Measurements from ENCODE around the gene MEOX1. TPM values are rescaled to one million over a fixed set of nuclear protein-coding genes. Genes with fewer than 3 reads are reported as not detected.

MEOX1 gene
- total RNA-seq, 1 donor from 2014 or later, result not detected

DNA sequence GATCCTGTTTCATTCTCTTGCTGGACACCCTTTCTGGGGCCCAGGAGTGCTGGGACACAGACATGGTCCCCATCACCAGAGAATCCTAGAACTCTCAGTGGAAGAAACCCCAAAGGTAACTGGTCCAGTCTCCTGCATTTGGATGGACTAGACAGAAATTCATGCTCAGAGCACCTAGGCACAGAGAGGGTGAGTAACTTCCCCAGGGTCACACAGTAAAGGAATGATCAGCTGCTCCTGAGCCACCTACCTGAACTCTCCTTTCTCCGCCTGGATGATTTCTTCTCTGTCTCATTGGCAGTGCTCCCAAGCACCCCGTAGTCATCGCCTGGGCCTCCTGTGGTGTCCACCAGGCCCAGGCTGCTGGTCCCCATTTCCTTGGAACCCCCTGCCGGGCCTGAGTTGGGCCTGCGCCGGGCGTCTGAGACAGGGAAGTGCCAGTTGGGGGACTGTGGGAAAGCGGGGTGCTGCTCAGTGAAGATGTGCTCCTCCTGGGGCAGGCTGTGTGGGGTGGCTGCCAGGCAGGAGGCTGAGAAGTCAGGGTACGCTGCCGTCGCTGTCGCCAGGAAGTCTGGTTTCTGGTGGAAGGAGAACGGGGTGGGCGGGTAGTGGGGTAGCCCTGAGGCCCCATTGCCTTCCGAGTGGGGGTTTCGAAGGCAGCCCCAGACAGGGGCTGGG is 767 bp downstream of the MEOX1 start:
- peaks cover 16% of the 10 kb centered on the region for H3K4me1 Mint-ChIP-seq (ENCODE audit: low read depth, unreplicated experiment)

GRCh38 chr17:43659823-43660617 is 1.7 kb downstream of the MEOX1 start:
- TF ChIP-seq EZH2 (IDR thresholded peaks at IDR 0.05; ENCODE audit: insufficient read depth, low read length), result no peak
- no peak for TF ChIP-seq CTCF (IDR thresholded peaks at IDR 0.05; ENCODE audit: insufficient read depth, low read depth, low read length)
- Mint-ChIP-seq H3K27ac (ENCODE audit: unreplicated experiment) (no peak overlapping the region), H3K4me3 (ENCODE audit: unreplicated experiment) (no peak overlapping the region), H3K4me1 (ENCODE audit: low read depth, unreplicated experiment) (peaks cover 14% of the 10 kb centered on the region), H3K36me3 (ENCODE audit: low read depth, unreplicated experiment) (no peaks in the 10 kb centered on the region), H3K9me3 (ENCODE audit: unreplicated experiment) (peaks cover 3% of the 10 kb centered on the region), H3K27me3 (ENCODE audit: low read depth, unreplicated experiment) (peaks cover 25% of the 10 kb centered on the region)
- H4K20me1 ChIP-seq (ENCODE audit: insufficient read depth, low read length), result no peaks in the 10 kb centered on the region
- no peak overlapping the region for H3K9ac ChIP-seq (ENCODE audit: low read length)
- H3K27ac ChIP-seq (ENCODE audit: low read depth, low read length), result no peak overlapping the region
- peaks cover 20% of the 10 kb centered on the region for H3K4me1 ChIP-seq (ENCODE audit: insufficient read depth, low read length)
- peak overlapping the region; percentile 4 for H3K4me2 ChIP-seq (ENCODE audit: low read length)
- DNase-seq (ENCODE audit: low read depth), result no peak
- no peaks in the 10 kb centered on the region for H3K36me3 ChIP-seq (ENCODE audit: insufficient read depth, low read length)
- H3K4me3 ChIP-seq (ENCODE audit: insufficient read depth, low read depth, low read length), result peak overlapping the region; percentile 23
- no peaks in the 10 kb centered on the region for H3K9me3 ChIP-seq (ENCODE audit: insufficient read depth, low read depth, low read length)
- H2AFZ ChIP-seq (ENCODE audit: low read depth, low read length), result no peak overlapping the region
- no peaks in the 10 kb centered on the region for H3K27me3 ChIP-seq (ENCODE audit: insufficient read depth, low read length)
- FAIRE-seq, result no peak
- no peaks in the 10 kb centered on the region for H3K79me2 ChIP-seq (ENCODE audit: insufficient read depth, low read length)

More for the DNA sequence above, 767 bp downstream of the MEOX1 start:
- TF ChIP-seq EZH2 (IDR thresholded peaks at IDR 0.05; ENCODE audit: insufficient read depth, low read length) (no peak), CTCF (IDR thresholded peaks at IDR 0.05; ENCODE audit: insufficient read depth, low read depth, low read length) (no peak)
- H3K4me3 Mint-ChIP-seq (ENCODE audit: unreplicated experiment), result no peak overlapping the region
- peaks cover 3% of the 10 kb centered on the region for H3K9me3 Mint-ChIP-seq (ENCODE audit: unreplicated experiment)
- H3K36me3 ChIP-seq (ENCODE audit: insufficient read depth, low read length), result no peaks in the 10 kb centered on the region
- no peaks in the 10 kb centered on the region for H3K36me3 Mint-ChIP-seq (ENCODE audit: low read depth, unreplicated experiment)
- H3K27me3 Mint-ChIP-seq (ENCODE audit: low read depth, unreplicated experiment), result peaks cover 26% of the 10 kb centered on the region
- DNase-seq (ENCODE audit: low read depth) (no peak), FAIRE-seq (no peak)
- no peaks in the 10 kb centered on the region for H4K20me1 ChIP-seq (ENCODE audit: insufficient read depth, low read length)
- H3K27ac ChIP-seq (ENCODE audit: low read depth, low read length), result no peak overlapping the region
- H3K27ac Mint-ChIP-seq (ENCODE audit: unreplicated experiment), result no peak overlapping the region
- H3K9ac ChIP-seq (ENCODE audit: low read length), result no peak overlapping the region
- H3K4me3 ChIP-seq (ENCODE audit: insufficient read depth, low read depth, low read length), result no peak overlapping the region
- H3K9me3 ChIP-seq (ENCODE audit: insufficient read depth, low read depth, low read length), result no peaks in the 10 kb centered on the region
- no peak overlapping the region for H3K4me2 ChIP-seq (ENCODE audit: low read length)
- peaks cover 25% of the 10 kb centered on the region for H3K4me1 ChIP-seq (ENCODE audit: insufficient read depth, low read length)
- no peaks in the 10 kb centered on the region for H3K79me2 ChIP-seq (ENCODE audit: insufficient read depth, low read length)
- H2AFZ ChIP-seq (ENCODE audit: low read depth, low read length), result no peak overlapping the region
- no peaks in the 10 kb centered on the region for H3K27me3 ChIP-seq (ENCODE audit: insufficient read depth, low read length)
